IPS-11a (cell line): ENCODE results near the gene FHIT.

Experiments used
- H3K4me3 ChIP-seq: one replicate; pipeline ENCODE4 v1.5.1; 2013; ENCODE audit warnings: low read depth, low read length, control low read depth

Gene FHIT

DNA sequence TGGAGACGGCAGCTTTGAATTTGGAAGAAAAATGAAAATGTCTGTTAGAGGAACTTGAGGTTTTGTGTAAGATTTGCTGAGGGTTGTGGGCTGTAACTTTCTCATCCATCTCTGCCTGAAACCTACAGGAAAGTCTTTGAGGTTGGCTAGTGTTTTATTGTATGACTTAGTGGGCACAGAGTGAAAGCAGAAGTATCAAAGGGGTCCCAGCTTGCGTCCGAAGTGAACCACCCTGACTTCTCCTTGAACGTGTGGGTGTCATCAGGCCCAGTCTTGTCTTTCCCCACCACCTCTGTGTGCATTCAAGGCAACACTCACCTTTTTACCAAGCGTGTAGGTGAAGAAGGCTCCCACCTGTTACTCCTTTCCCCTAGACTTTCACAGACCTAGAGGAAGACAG is 1519.3 kb downstream of the FHIT start:
- no peak overlapping the region for H3K4me3 ChIP-seq

DNA sequence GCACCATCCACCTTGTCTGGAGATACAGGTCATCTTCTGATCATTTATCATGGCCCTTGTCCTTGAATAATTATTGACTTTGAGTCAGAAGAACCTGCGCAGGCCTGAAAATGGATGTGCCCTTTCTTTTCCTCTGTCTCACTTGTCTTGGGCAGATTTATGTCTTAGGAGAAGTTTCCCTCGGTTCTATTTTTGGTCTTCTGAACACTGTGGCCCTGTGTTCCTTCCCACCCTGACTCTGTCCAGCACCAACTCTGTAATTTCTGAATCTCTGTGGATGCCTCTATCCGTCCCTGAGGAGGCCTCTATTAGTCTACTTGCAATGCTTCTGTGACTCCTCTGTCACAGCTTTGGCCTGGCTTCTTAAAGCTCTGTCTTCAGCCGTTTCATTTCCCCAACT is 1520.7 kb downstream of the FHIT start:
- H3K4me3 ChIP-seq: no peak overlapping the region

DNA sequence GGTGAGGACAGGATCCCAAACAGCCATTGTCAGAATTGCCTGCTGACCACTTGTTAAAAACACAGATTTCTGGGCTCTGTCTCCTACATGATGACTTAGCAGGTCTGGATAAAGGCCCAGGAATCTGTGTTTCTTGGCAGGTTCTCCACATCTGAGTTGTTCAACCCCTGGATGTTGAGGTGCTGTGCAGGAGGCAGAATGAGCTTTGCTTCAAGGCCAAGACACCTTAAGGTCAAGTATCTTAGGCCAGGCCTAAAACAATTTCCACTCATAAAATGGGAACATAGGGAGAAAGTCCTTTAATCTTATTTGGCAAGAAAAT is 1522.7 kb downstream of the FHIT start:
- H3K4me3 ChIP-seq: no peak overlapping the region

DNA sequence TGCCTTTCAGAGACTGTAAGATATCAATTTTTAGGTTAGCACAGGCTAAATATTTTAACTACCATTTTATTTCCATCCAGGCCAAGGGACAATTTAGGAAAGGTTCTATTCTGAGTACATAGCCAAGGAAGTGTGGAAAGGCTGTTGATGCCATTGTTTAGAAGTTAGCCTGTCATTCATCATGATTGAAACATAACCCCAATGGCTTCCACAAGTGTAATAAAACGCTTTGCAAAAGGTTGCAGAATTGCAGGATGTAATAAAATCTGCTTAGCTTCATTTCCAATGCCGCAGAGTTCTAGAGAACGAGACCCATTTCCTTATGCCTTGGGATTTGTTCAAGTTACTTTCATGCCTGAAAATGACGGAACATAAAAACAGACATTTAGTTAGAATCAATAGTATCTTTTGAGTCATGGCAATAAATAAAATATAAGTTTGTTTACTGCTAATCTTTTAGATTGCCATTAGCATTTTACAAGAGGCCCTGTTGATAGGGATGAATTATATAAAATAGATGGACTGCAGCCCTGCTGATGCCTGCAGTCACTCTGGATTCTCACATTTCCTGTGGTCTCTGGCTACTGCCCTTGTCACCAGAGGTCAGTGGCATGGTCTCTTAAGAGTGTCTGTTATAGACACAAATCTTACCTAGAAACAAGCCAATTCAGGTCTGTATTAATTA is 1523.2 kb downstream of the FHIT start:
- no peak overlapping the region for H3K4me3 ChIP-seq

DNA sequence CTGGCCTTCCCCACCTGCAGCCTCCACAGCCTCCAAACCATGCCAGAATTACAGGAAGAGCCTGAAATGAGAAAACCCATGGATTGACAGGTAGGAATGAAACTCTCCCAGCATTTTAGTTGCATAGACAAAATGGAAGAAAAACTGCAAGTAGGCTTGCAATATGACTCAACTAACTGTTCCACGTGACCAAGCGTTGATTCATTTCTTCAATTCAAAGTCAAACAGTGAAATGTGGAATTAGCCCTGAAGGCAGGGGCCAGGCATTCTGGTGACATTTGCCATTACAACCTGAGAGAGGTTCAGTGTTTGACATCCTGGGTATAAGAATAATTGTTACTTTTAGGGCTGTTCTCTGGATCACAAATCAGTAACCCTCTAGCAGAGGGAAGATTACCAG is 1525.0 kb downstream of the FHIT start:
- H3K4me3 ChIP-seq: no peak overlapping the region

DNA sequence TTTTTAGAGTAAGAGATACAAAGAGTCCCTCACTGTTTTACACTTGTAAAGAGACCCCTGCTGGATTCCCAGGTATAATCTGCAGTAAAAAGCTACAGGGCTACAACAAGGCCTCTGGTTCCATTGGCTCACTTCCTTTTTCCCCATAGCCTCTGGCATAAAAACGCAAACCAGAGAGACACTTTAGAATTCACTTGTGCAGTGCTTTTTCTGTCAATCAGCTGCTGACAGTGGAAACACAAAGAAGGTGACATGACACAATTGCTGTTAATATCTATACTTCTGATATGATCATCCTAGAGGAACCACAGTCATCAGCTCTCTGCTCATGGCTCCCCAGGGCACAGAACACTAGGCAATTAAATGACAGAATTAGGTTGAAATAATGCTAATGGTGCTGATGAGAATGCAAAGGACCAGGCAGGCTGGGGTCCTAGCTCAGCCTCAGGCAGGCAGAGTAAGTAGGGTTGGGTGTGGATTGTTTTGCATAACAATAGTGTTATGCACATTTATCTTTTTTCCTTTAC is 1533.5 kb downstream of the FHIT start:
- H3K4me3 ChIP-seq: no peak overlapping the region

DNA sequence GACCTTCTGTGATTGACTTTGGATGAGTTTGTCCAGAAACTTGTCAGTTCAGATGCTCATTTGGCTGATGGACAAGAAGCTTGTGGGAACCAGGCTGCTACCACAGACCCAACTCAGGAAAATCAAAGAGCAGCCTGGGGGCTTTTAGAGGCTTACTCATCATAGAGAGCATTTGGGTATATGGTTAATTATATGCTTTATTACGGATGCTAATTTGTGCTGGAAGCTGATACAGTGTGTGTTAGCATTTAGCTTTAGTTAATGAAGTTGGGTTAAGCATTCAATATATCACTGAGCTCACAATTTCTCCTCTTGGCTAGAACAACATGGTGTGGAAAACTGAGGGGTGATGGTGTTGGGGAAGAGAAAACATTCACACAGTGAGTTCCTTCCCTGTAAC is 1537.2 kb downstream of the FHIT start:
- no peak overlapping the region for H3K4me3 ChIP-seq

DNA sequence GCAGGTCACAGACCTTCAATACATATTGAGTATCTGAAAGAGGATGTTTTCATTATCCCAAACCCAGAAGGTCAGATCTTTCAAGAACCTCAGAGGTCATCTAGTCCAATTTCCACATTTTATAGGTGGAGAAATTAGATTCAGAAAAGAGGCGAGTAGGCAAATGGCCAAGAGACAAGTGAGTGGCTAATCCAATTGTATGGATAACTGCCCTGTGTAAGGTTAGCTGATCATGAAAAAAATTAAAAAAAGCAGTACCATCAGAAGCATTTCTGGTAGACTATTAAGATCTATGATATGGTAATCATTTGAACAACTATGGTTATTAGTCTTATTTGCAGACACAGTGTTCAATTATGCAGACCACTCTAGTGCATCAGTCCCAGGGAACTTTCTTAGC is 1540.7 kb downstream of the FHIT start:
- no peak overlapping the region for H3K4me3 ChIP-seq

DNA sequence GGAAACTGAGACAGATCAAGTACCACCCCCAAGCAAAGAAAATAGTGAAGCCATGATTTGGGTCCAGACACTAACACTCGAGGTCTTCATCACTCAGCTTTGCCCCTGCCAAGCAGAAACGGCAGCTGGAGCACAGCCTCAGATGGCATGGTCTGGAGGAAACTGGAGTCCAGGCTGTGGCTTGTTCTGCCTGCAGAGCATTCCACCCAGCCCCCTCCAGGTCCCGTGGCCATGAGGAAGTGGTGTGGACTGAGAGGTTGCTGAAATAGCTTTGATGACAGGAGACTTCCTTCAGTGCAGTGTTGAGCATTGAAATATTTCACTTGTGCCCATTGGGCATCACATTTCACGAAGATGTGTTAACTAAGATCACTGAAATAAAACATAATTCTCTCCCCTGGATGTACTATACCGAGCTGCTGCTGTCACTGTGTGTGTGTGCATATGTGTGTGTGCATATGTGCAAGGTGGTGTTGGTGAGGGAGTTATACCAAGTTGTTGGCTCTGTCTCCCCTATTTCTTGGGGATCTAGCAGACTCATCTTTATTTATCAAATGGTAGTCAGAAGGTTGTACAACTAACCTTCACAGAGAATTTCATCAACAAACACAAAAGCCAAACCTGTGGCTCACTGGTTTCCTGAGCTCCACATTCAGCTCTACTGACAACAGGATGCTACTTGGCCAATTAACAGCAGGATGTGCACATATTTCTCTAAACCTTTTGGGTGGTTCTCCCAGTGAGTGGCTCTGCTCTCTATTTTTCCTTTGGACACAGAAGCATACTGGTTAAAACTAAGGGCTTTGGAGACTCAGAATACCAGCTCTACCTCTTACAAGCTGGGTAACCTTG is 1541.3 kb downstream of the FHIT start:
- no peak overlapping the region for H3K4me3 ChIP-seq

DNA sequence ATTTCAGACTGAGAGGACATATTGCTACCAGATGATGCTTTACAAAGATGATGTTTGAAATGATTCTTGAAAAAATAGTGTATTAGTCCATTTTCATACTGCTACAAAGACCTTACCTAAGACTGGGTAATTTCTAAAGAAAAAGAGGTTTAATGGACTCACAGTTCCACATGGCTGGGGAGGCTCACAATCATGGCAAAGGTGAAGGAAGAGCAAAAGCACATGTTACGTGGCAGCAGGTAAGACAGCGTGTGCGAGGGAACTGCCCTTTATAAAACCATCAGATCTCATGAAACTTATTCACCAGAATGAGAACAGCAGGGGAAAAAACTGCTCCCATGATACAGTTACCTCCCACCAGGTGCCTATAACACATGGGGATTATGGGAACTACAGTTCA is 1543.0 kb downstream of the FHIT start:
- no peak overlapping the region for H3K4me3 ChIP-seq

DNA sequence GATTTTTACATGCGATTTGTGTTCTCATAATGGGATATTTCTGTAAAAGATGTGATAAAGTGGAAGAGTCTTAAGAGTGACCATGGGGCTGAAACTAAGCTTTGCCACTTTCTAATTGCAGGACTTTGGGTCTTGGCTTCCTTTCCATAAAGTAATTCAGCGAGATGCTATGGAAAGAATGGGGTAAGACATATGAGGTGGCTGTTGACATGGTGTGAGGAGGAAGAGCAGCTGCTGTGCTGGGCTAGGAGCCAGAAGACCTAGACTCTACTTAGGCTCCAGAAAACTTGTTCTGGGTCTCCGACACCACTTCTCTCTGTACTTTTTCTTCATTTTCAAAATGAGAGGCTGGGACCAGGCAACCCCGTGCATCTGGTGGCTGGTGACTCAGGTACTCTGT is 1547.0 kb downstream of the FHIT start:
- H3K4me3 ChIP-seq: no peak overlapping the region

DNA sequence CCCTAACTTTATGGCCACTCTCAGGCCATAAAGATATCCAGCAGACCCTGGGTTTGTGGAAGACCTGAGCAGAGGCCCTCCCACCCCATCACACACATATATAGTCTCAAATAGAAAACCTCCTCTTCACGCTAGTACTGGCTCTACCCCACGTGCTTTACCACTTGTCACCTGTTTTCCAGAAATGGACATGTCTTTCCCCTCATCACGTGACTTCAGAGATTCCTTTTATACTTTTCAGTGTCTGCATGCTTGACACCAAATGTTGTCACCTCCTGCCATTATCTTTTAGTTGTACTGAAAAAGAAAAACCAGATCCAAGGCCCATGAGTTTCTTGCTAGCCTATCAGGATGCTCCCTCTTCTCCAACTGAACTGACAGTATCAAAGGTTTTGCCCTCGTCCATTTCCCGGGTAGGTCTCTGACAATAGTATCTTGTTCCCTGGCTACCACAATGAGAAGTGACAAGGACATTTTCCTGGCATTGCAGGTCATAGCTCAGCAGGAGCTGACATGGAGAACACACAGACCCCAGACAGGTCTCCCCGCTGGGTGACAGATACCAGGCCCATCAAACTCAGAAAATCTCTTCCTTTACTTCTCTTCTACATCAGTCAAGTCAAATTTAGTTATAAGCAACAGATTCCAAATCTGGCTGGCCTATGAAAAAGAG is 1551.5 kb downstream of the FHIT start:
- H3K4me3 ChIP-seq: no peak overlapping the region
